GM19239 (cell line): ENCODE data around the gene DIP2C.
"Not testable (repeated sequence)": the region's sequence is repeated elsewhere in the genome, so short reads cannot be mapped to it uniquely, and the experiment has no call there.

Experiments
- DNase-seq: peaks from one replicate; pipeline ENCODE4 v3.0.0; 2011; ENCODE audit warnings: low spot score; ENCODE audit not compliant: insufficient read length
- FAIRE-seq: peaks from 2 replicates; lab custom pipeline; 2011; peaks lifted over from hg19 to GRCh38; lab: Jason Lieb, UNC

DIP2C gene

GRCh38 chr10:662686-663465, 26.6 kb downstream of the DIP2C start:
- no peak for DNase-seq
- FAIRE-seq, result no peak

GRCh38 chr10:662223-662605, 27.3 kb downstream of the DIP2C start:
- FAIRE-seq (no peak), DNase-seq (no peak)

GRCh38 chr10:661597-662222, 27.8 kb downstream of the DIP2C start:
- no peak for DNase-seq
- FAIRE-seq, result no peak

GRCh38 chr10:660970-661596, 28.4 kb downstream of the DIP2C start:
- DNase-seq (no peak), FAIRE-seq (no peak)

GRCh38 chr10:660413-660969, 29.0 kb downstream of the DIP2C start:
- FAIRE-seq (no peak), DNase-seq (no peak)

- FAIRE-seq (no peak), DNase-seq (no peak)
These were observed 29.8 kb downstream of the DIP2C start for GRCh38 chr10:659688-660141.

GRCh38 chr10:657816-658350, 31.6 kb downstream of the DIP2C start:
- FAIRE-seq, result not testable (repeated sequence)

GRCh38 chr10:656883-657282, 32.6 kb downstream of the DIP2C start:
- no peak for FAIRE-seq

More at GRCh38 chr10:657816-658350, 31.6 kb downstream of the DIP2C start:
- not testable (repeated sequence) for DNase-seq

GRCh38 chr10:655184-655583, 34.3 kb downstream of the DIP2C start:
- DNase-seq (no peak), FAIRE-seq (no peak)

More at GRCh38 chr10:656883-657282, 32.6 kb downstream of the DIP2C start:
- DNase-seq, result no peak

GRCh38 chr10:654647-654996, 34.8 kb downstream of the DIP2C start:
- no peak for FAIRE-seq
- no peak for DNase-seq

GRCh38 chr10:653991-654646, 35.3 kb downstream of the DIP2C start:
- FAIRE-seq, result no peak
- no peak for DNase-seq

GRCh38 chr10:652832-653459, 36.5 kb downstream of the DIP2C start:
- DNase-seq, FAIRE-seq: not testable (repeated sequence)

GRCh38 chr10:652233-652632, 37.2 kb downstream of the DIP2C start:
- FAIRE-seq (no peak), DNase-seq (no peak)

GRCh38 chr10:651692-652091, 37.8 kb downstream of the DIP2C start:
- no peak for DNase-seq

GRCh38 chr10:650886-651615, 38.4 kb downstream of the DIP2C start:
- DNase-seq (no peak), FAIRE-seq (no peak)

More at GRCh38 chr10:651692-652091, 37.8 kb downstream of the DIP2C start:
- no peak for FAIRE-seq

- FAIRE-seq (no peak), DNase-seq (no peak)
These were observed 39.0 kb downstream of the DIP2C start for GRCh38 chr10:650441-650851.

GRCh38 chr10:649798-650440, 39.5 kb downstream of the DIP2C start:
- FAIRE-seq (no peak), DNase-seq (no peak)

GRCh38 chr10:649445-649797, 40.0 kb downstream of the DIP2C start:
- no peak for DNase-seq
- FAIRE-seq, result no peak

GRCh38 chr10:647019-647418, 42.4 kb downstream of the DIP2C start:
- DNase-seq, FAIRE-seq: not testable (repeated sequence)
